Measurements from ENCODE around the gene MAP4K4. TPM values are rescaled to one million over a fixed set of nuclear protein-coding genes. Genes with fewer than 3 reads are reported as not detected.

The MAP4K4 gene
- 65.3 to 88.2 TPM (median 83.0 TPM) in 5 replicates for total RNA-seq (2022; extraction: Qiagen RNA extraction; ENCODE audit: low read depth)

GRCh38 chr2:101697124-101698013 lies at the start of gene MAP4K4:
MAP4K4 (plus strand) TSS chr2:101697707; CDS start chr2:101698081, 374 bp downstream.

Other genes with a start within 250 kb of the MAP4K4 start
- not detected in 5 replicates for gene RFX8, start 222.6 kb upstream of the MAP4K4 start, total RNA-seq (2022; extraction: Qiagen RNA extraction; ENCODE audit: low read depth)

Measured in A549 treated with RU486 at 1 μM for 4 hours (cell line).